Spleen (tissue), 11 donors: ENCODE measurements around the gene TOM1L1. TPM values are rescaled to one million over a fixed set of nuclear protein-coding genes. Genes with fewer than 3 reads are reported as not detected.

Experiments
- DNase-seq: peaks from one replicate; pipeline ENCODE4 v3.0.0-alpha.2; 2020
- H3K27ac ChIP-seq, 8 donors: fragments of 200-600 bp; sonication (generic) in 7 of 8; 1 replicate in 4 of 8; 2 replicates in 4 of 8; pipeline versions ENCODE4 v1.5.0 to v1.8.0; 2016 to 2021; ENCODE audit warnings: inconsistent platforms in 4 of 8, mild to moderate bottlenecking in 4 of 8, moderate library complexity in 1 of 8
- H3K27me3 ChIP-seq, 7 donors: fragments of 200-600 bp; sonication (generic) in 6 of 7; replicated peaks in 1 of 7; 1 replicate in 4 of 7; 2 replicates in 3 of 7; pipeline versions ENCODE4 v1.5.0 to v1.8.0; 2016 to 2021; ENCODE audit warnings: inconsistent platforms in 3 of 7, mild to moderate bottlenecking in 1 of 7
- H3K36me3 ChIP-seq, 6 donors: fragments of 200-600 bp; sonication (generic) in 5 of 6; 1 replicate in 4 of 6; 2 replicates in 2 of 6; pipeline versions ENCODE4 v1.5.0 to v1.8.0; 2016 to 2021; ENCODE audit warnings: inconsistent platforms in 2 of 6
- H3K4me1 ChIP-seq, 6 donors: fragments of 200-600 bp; sonication (generic) in 5 of 6; 1 replicate in 3 of 6; 2 replicates in 3 of 6; pipeline versions ENCODE4 v1.5.0 to v1.8.0; 2016 to 2021; ENCODE audit warnings: inconsistent platforms in 3 of 6
- H3K4me3 ChIP-seq, 8 donors: fragments of 200-600 bp; sonication (generic) in 7 of 8; 1 replicate in 4 of 8; 2 replicates in 4 of 8; pipeline versions ENCODE4 v1.5.0 to v1.8.0; 2016 to 2021; ENCODE audit warnings: inconsistent platforms in 4 of 8, mild to moderate bottlenecking in 4 of 8, moderate library complexity in 2 of 8
- H3K9me3 ChIP-seq, 8 donors: fragments of 200-600 bp; sonication (generic) in 7 of 8; 1 replicate in 4 of 8; 2 replicates in 4 of 8; pipeline versions ENCODE4 v1.5.0 to v1.8.0; 2016 to 2021; ENCODE audit warnings: inconsistent platforms in 4 of 8
- POLR2A ChIP-seq, 3 donors: fragments of 450-650 bp; IDR thresholded peaks; one replicate each; pipeline ENCODE4 v1.5.1; 2017; ENCODE audit warnings: antibody characterized with exemption in 3 of 3, mild to moderate bottlenecking in 1 of 3
- POLR2AphosphoS5 ChIP-seq, 3 donors: sonication (generic); formaldehyde crosslinking; IDR thresholded peaks; one replicate each; pipeline ENCODE4 v1.5.1; 2017; ENCODE audit warnings: antibody characterized with exemption in 3 of 3
- WGBS, 5 donors: extraction: QIAGEN DNeasy Blood & Tissue Kit in 3 of 5; methylation state at CpG; one replicate each; pipeline versions ENCODE4 v1.1.5 to v1.1.7; 2013 to 2018; 5-methylcytosine and 5-hydroxymethylcytosine counted together
- intact Hi-C: fragments of 100-400 bp; cut with DNase I; formaldehyde crosslinking; loops from one replicate; pipeline ENCODE4 v1.15.0; 2023; ENCODE audit warnings: low total_unique reads
- polyA plus RNA-seq, 3 donors: library from polyadenylated mRNA; stranded (reverse); fragments of 200-250 nt; gene quantifications; one replicate each; pipeline ENCODE4 v1.2.1, GENCODE V29; 2013
- total RNA-seq, 7 donors: library from RNA; depleted of rRNA in 3 of 7; stranded (reverse); fragments of >200 nt in 3 of 7; fragmentation: NEBNext Ultra II Directional in 4 of 7; extraction: Animal tissue kit (Norgen Biotek cat#: 25700) in 4 of 7; gene quantifications; one replicate each; pipeline versions ENCODE4 v1.1.0 to v1.2.1, GENCODE V29; 2016 to 2021
- TF ChIP-seq, protein P1 (sequence below), 11 experiments: fragments of 200-600 bp in 7 of 11; fragments of 450-650 bp in 4 of 11; sonication (generic) in 4 of 11; IDR thresholded peaks in 8 of 11; conservative IDR thresholded peaks in 3 of 11; 1 replicate in 7 of 11; 2 replicates in 4 of 11; pipeline versions ENCODE4 v1.4.0 to v1.8.0; 2016 to 2021; ENCODE audit warnings: antibody characterized with exemption in 11 of 11, inconsistent platforms in 4 of 11, mild to moderate bottlenecking in 1 of 11
- donor health status: healthy with polysubstance abuse.
- donor health status: DM: no; HTN: no; CAD: no; lungs with moderate emphysema.
- donor health status: DM: no; HTN: no; CAD: no.
- donor health status: Bipolar disorder and iron deficiency.
- donor health status: healthy.
- donor health status: DM: no; HTN: no; CAD: no.
- donor health status: DM: yes; HTN: yes; CAD: no.

Gene TOM1L1
- total and polyA plus RNA-seq, 10 donors, result 2.3 to 14.3 (median 4.2) TPM

DNA sequence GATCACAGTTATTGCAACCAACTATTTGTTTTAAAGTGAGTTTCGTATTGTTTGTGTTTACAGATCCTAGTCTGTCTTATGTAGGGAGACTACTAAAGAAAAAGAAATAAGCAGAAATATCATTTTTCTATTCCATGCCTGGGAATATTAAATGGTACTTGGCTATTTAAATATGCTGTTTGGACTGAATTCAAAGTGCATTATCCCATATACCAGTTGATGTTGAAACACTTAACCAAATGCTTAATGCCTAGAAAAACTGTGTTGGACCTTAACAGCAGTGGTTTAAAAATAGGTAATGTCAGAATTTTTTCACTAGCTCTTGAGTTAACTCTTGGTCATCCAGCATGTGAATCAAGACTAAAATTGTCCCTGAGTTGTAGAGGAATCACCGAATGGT lies 37.5 kb upstream of the TOM1L1 start:
- no peaks in the 10 kb centered on the region for H3K36me3 ChIP-seq
- H3K27ac ChIP-seq, result no peak overlapping the region
- H3K4me3 ChIP-seq, result no peak overlapping the region
- no peaks in the 10 kb centered on the region for H3K4me1 ChIP-seq
- TF ChIP-seq POLR2AphosphoS5 (IDR thresholded peaks at IDR 0.05) (no peak), POLR2A (IDR thresholded peaks at IDR 0.05) (no peak)
- TF ChIP-seq, protein P1, sequence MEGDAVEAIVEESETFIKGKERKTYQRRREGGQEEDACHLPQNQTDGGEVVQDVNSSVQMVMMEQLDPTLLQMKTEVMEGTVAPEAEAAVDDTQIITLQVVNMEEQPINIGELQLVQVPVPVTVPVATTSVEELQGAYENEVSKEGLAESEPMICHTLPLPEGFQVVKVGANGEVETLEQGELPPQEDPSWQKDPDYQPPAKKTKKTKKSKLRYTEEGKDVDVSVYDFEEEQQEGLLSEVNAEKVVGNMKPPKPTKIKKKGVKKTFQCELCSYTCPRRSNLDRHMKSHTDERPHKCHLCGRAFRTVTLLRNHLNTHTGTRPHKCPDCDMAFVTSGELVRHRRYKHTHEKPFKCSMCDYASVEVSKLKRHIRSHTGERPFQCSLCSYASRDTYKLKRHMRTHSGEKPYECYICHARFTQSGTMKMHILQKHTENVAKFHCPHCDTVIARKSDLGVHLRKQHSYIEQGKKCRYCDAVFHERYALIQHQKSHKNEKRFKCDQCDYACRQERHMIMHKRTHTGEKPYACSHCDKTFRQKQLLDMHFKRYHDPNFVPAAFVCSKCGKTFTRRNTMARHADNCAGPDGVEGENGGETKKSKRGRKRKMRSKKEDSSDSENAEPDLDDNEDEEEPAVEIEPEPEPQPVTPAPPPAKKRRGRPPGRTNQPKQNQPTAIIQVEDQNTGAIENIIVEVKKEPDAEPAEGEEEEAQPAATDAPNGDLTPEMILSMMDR (IDR thresholded peaks at IDR 0.05 in 8 of 11, conservative IDR thresholded peaks at IDR 0.05 in 3 of 11), result no peak
- H3K27me3 ChIP-seq, result no peaks in the 10 kb centered on the region
- DNase-seq, result no peak
- intact Hi-C loops, result no loop called here
- H3K9me3 ChIP-seq, result no peaks in the 10 kb centered on the region
- WGBS, 5 donors, result 46 to 60% (median 48%) methylated on average over 2 of the region's 2 CpGs

DNA sequence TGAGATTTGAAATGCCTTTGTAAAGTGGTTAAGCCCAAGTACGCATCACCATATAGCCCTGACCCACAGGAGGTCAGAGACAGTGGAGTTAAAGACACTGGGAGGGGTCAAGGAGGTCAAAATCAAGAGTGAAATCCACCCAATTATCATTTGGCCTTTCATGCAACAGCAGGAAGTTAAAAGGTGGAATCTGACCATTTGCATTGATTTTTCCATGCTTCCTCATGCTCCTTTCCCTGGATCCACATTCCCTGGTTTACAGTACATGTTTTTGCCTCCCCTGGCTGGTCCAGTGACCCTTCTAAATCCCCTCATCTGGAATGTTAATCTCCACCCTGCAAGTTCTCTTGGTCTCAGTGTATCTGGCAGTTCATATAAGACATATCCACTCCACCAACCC lies 36.6 kb upstream of the TOM1L1 start:
- no peaks in the 10 kb centered on the region for H3K9me3 ChIP-seq
- 67 to 84% (median 79%) methylated on average over 1 of the region's 1 CpG for WGBS, 5 donors
- no peak overlapping the region for H3K27ac ChIP-seq
- no peaks in the 10 kb centered on the region for H3K36me3 ChIP-seq
- no peak for TF ChIP-seq POLR2A (IDR thresholded peaks at IDR 0.05)
- TF ChIP-seq, protein P1 (IDR thresholded peaks at IDR 0.05 in 8 of 11, conservative IDR thresholded peaks at IDR 0.05 in 3 of 11), result no peak
- no peak for TF ChIP-seq POLR2AphosphoS5 (IDR thresholded peaks at IDR 0.05)
- no peaks in the 10 kb centered on the region for H3K4me1 ChIP-seq
- DNase-seq, result no peak
- no peaks in the 10 kb centered on the region for H3K27me3 ChIP-seq
- intact Hi-C loops, result no loop called here
- no peak overlapping the region for H3K4me3 ChIP-seq

DNA sequence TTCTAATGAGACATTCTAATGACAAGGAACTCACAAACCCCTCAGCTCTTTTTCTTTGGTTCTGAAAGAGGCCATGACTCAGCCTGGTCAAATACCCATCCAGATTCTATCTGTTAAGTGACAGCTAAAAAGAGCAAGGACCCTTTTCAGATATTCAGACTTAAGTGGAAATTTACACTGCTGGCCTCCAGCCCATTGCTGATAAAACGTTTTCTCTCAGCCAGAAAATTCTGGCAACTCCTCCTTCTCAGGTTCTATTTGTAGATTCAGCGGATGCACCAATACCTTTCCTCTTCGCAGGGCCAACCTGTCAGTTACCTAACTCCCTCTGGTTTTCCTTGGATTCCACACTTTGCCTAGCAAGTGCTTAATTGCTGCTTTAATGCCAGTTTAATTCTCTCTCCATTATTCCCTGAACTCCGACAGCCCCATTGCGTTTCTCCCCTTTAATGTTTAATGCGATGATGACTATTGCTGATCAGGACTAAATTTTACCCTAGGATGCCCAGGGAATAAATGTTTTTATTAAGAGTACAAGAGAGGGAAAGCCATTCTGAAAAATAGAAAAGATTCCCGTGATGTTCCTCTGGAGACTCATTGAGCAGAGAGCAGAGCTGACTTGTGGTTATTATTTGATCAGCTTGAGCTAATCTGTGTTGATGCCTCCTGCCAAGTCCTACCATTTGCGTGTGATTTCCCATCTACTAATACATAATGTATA lies 35.9 kb upstream of the TOM1L1 start:
- no peak overlapping the region for H3K27ac ChIP-seq
- no peaks in the 10 kb centered on the region for H3K36me3 ChIP-seq
- no peaks in the 10 kb centered on the region for H3K27me3 ChIP-seq
- no peak overlapping the region for H3K4me3 ChIP-seq
- H3K9me3 ChIP-seq, result no peaks in the 10 kb centered on the region
- H3K4me1 ChIP-seq, result no peaks in the 10 kb centered on the region
- intact Hi-C loops, result no loop called here
- TF ChIP-seq, protein P1 (IDR thresholded peaks at IDR 0.05 in 8 of 11, conservative IDR thresholded peaks at IDR 0.05 in 3 of 11), result no peak
- TF ChIP-seq POLR2AphosphoS5 (IDR thresholded peaks at IDR 0.05) (no peak), POLR2A (IDR thresholded peaks at IDR 0.05) (no peak)
- WGBS, 5 donors, result 74 to 85% (median 80%) methylated on average over 8 of the region's 8 CpGs
- DNase-seq, result no peak

DNA sequence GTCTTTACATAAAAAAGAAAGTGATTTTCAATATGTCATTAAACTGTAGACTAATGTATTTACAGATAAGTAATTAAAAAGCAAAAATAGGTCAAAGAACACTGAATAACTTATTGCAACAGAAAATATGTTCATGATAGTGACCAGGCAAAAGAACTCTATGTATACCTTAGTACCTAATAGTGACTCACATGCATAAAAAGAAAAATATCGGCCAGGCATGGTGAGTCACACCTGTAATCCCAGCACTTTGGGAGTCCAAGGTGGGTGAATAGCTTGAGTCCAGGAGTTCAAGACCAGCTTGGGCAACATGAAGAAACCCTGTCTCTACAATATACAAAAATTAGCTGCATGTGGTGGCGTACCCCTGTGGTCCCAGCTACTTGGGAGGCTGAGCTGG lies 33.0 kb upstream of the TOM1L1 start:
- no peaks in the 10 kb centered on the region for H3K4me1 ChIP-seq
- WGBS, 5 donors, result 65 to 97% (median 88%) methylated on average over 2 of the region's 2 CpGs
- TF ChIP-seq, protein P1 (IDR thresholded peaks at IDR 0.05 in 8 of 11, conservative IDR thresholded peaks at IDR 0.05 in 3 of 11), result no peak
- TF ChIP-seq POLR2AphosphoS5 (IDR thresholded peaks at IDR 0.05) (no peak), POLR2A (IDR thresholded peaks at IDR 0.05) (no peak)

More for the DNA sequence above, 33.0 kb upstream of the TOM1L1 start:
- no peak overlapping the region for H3K27ac ChIP-seq
- DNase-seq, result no peak
- intact Hi-C loops, result no loop called here
- no peak overlapping the region for H3K4me3 ChIP-seq
- H3K27me3 ChIP-seq, result no peaks in the 10 kb centered on the region
- H3K9me3 ChIP-seq, result no peaks in the 10 kb centered on the region
- H3K36me3 ChIP-seq, result no peaks in the 10 kb centered on the region
